Transverse colon (tissue), 4 donors: ENCODE measurements around the gene CYP4F3.

Experiments used
- EP300 ChIP-seq: sonication (generic); formaldehyde crosslinking; IDR thresholded peaks from one replicate; pipeline ENCODE4 v1.6.1; 2017; ENCODE audit warnings: antibody characterized with exemption, low read depth
- POLR2A ChIP-seq: fragments of 450-650 bp; IDR thresholded peaks from one replicate; pipeline ENCODE4 v1.6.1; 2016; ENCODE audit warnings: antibody characterized with exemption, mild to moderate bottlenecking, moderate library complexity
- POLR2AphosphoS5 ChIP-seq, 3 donors: sonication (generic); formaldehyde crosslinking; IDR thresholded peaks; one replicate each; pipeline ENCODE4 v1.6.1; 2016; ENCODE audit warnings: antibody characterized with exemption in 3 of 3
- TF ChIP-seq, protein P1 (sequence below), 5 experiments: fragments of 200-600 bp in 3 of 5; fragments of 450-650 bp in 2 of 5; sonication (generic) in 3 of 5; IDR thresholded peaks; 1 replicate in 2 of 5; 2 replicates in 3 of 5; pipeline ENCODE4 v1.5.1; 2016 to 2017; ENCODE audit warnings: antibody characterized with exemption in 5 of 5, inconsistent platforms in 3 of 5, mild to moderate bottlenecking in 2 of 5, moderate library complexity in 1 of 5

DNA sequence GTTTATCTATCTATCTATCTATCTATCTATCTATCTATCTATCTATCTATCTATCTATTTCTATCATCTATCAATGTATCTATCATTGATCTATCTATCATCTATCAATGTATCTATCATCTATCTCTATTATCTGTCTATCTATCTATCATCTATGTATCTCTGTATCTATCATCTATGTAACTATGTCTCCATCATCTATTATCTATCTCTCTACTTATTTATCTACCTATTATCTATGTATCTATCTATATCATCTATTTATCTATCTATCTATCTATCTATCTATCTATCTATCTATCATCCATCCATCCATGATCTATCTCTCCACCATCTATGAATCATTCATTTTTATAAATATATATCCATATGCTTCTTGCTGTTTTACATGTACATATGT is 15.8 kb downstream of the CYP4F3 start:
- TF ChIP-seq POLR2AphosphoS5 (IDR thresholded peaks at IDR 0.05) (no peak), EP300 (no peak), POLR2A (no peak)
- TF ChIP-seq, protein P1, sequence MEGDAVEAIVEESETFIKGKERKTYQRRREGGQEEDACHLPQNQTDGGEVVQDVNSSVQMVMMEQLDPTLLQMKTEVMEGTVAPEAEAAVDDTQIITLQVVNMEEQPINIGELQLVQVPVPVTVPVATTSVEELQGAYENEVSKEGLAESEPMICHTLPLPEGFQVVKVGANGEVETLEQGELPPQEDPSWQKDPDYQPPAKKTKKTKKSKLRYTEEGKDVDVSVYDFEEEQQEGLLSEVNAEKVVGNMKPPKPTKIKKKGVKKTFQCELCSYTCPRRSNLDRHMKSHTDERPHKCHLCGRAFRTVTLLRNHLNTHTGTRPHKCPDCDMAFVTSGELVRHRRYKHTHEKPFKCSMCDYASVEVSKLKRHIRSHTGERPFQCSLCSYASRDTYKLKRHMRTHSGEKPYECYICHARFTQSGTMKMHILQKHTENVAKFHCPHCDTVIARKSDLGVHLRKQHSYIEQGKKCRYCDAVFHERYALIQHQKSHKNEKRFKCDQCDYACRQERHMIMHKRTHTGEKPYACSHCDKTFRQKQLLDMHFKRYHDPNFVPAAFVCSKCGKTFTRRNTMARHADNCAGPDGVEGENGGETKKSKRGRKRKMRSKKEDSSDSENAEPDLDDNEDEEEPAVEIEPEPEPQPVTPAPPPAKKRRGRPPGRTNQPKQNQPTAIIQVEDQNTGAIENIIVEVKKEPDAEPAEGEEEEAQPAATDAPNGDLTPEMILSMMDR (IDR thresholded peaks at IDR 0.05) = no peak
